ENCODE data around the gene TRMT10C. TPM values are rescaled to one million over a fixed set of nuclear protein-coding genes. Genes with fewer than 3 reads are reported as not detected.
A peak's percentile ranks its signal among the peaks of the same experiment; 100 is the strongest.

TRMT10C gene
- total and polyA plus RNA-seq, 9 of the 15 experiments (the other 6 are each of a cell fraction or from before 2014, with no cell fraction given): 48.6 to 106 (median 63.9) TPM

DNA sequence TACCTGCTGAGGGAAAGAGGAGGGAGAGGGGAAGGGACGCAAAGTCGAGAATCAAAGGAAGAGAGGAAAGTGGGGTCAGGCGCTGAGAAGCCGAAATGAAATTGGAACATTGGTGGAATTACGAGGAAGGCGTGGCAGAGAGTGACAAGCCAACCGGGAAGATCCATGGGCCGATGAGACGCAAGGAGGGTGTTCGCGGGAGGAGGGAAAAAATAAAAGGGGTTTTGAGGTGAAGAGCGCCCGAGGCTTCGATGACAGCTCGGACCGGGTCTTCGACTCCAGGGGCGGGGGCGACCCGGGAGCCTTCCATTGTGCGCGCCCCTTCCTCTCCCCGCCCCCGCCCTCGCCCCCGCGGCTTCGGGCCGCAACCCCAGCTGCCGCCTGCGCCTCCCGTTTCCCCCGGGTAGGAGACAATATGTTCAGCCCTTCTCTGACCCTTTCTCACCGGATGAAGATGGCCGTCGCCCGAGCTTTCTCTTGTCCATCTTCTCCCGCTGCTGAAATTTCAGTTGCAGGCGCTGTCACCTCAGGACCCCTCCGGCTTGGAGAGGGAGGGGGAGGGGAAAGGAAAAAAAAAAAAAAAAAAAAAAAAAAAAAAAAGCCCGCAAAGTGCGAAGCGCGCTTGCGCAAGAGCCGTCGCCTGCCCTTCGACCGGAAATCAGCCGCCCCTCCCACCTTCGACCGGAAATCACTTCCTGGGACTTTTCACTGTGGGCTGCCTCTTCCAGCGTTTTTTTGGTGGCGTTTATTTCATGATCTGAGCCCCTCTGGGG is 48.8 kb upstream of the TRMT10C start, which contains the start of gene SENP7 (continued):
- 0 out of 2 replicates have a peak, but pooled peaks have one; percentile 28 for TF ChIP-seq TOE1 (IDR thresholded peaks at IDR 0.05; ENCODE audit: borderline replicate concordance)
- TF ChIP-seq TOE1 (CRISPR knock-in tag; IDR thresholded peaks at IDR 0.05; ENCODE audit: borderline replicate concordance, low read depth): no peak
- TF ChIP-seq CBFA2T2 (conservative IDR thresholded peaks at IDR 0.05): no peak
- peak; percentile 65; the same call in 1 of the 2 replicates for TF ChIP-seq CEBPG (CRISPR knock-in tag; IDR thresholded peaks at IDR 0.05)
- peak; percentile 86 to 92 for TF ChIP-seq CEBPG (tag; conservative IDR thresholded peaks at IDR 0.05 in 1 of 2, IDR thresholded peaks at IDR 0.05 in 1 of 2)
- TF ChIP-seq ZNF316 (IDR thresholded peaks at IDR 0.05): no peak
- TF ChIP-seq HDGF (IDR thresholded peaks at IDR 0.05): no peak
- no peak for TF ChIP-seq ZNF717 (CRISPR knock-in tag; IDR thresholded peaks at IDR 0.05)
- TF ChIP-seq DPF2 (IDR thresholded peaks at IDR 0.05): no peak; the same call in 1 of the 2 replicates
- no peak for TF ChIP-seq TRIM28 (IDR thresholded peaks at IDR 0.05)
- TF ChIP-seq ZNF407 (IDR thresholded peaks at IDR 0.05; ENCODE audit: low read depth): no peak
- TF ChIP-seq ETV5 (CRISPR knock-in tag; IDR thresholded peaks at IDR 0.05; ENCODE audit: low read depth): peak; percentile 84
- peak; percentile 19; the same call in 1 of the 2 replicates for TF ChIP-seq SUPT5H (IDR thresholded peaks at IDR 0.05)
- TF ChIP-seq PCBP2 (IDR thresholded peaks at IDR 0.05; ENCODE audit: low read depth, low read length, poor library complexity, severe bottlenecking): no peak
- no peak for TF ChIP-seq NR1H2 (CRISPR knock-in tag; IDR thresholded peaks at IDR 0.05)
- TF ChIP-seq CBX2 (IDR thresholded peaks at IDR 0.05; ENCODE audit: insufficient read depth, low read length, poor library complexity, severe bottlenecking): no peak
- no peak for TF ChIP-seq ZNF41 (CRISPR knock-in tag; conservative IDR thresholded peaks at IDR 0.05)
- TF ChIP-seq SMARCE1 (IDR thresholded peaks at IDR 0.05): peak; percentile 66; the same call in 1 of the 2 replicates
- no peak for TF ChIP-seq ZNF274 (IDR thresholded peaks at IDR 0.05; ENCODE audit: borderline replicate concordance, low read depth, low read length)
- TF ChIP-seq PHF8 (IDR thresholded peaks at IDR 0.05; ENCODE audit: borderline replicate concordance, low read length): peak; percentile 36; the same call in 1 of the 2 replicates
